ENCODE results near the gene NFATC2.

DNA sequence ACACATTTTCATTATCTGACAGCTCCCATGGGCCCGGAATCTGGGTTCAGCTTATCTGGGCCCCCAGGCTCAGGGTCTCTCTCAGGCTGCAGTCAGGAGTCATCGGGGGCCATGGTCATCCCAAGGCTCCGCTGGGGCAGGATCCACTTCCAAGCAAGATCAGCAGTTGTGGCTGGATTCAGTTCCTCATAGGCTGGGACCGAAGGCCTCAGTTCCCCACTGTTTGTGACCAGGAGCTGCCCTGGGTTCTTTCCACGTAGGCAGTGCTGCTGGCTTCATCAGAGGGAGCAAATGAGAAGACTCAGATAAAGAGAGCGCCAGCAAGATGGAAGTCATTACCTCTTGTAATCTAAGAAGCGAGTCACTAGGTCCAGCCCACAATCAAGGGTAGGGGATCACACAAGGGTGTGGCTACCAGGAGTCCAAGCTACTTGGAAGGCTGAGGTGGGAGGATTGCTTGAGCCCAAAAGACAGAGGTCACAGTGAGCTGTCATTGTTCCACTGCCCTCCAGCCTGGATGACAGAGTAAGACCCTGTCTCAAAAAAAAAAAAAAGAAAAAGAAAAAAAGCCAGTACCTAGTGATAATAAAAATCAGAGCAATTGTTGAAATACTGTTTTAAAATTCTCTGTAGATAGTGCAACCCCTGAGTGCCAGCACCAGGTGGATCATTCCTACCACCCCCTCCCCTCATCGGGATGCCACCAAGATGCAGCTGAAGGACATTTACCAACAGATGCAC is 162.7 kb downstream of the NFATC2 start:
- no peak for TF ChIP-seq POLR2AphosphoS5 (IDR thresholded peaks at IDR 0.05; ENCODE audit: low read depth)
- TF ChIP-seq, protein P1, sequence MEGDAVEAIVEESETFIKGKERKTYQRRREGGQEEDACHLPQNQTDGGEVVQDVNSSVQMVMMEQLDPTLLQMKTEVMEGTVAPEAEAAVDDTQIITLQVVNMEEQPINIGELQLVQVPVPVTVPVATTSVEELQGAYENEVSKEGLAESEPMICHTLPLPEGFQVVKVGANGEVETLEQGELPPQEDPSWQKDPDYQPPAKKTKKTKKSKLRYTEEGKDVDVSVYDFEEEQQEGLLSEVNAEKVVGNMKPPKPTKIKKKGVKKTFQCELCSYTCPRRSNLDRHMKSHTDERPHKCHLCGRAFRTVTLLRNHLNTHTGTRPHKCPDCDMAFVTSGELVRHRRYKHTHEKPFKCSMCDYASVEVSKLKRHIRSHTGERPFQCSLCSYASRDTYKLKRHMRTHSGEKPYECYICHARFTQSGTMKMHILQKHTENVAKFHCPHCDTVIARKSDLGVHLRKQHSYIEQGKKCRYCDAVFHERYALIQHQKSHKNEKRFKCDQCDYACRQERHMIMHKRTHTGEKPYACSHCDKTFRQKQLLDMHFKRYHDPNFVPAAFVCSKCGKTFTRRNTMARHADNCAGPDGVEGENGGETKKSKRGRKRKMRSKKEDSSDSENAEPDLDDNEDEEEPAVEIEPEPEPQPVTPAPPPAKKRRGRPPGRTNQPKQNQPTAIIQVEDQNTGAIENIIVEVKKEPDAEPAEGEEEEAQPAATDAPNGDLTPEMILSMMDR (IDR thresholded peaks at IDR 0.05; ENCODE audit: insufficient read depth, low read length): no peak
- TF ChIP-seq, protein P2, sequence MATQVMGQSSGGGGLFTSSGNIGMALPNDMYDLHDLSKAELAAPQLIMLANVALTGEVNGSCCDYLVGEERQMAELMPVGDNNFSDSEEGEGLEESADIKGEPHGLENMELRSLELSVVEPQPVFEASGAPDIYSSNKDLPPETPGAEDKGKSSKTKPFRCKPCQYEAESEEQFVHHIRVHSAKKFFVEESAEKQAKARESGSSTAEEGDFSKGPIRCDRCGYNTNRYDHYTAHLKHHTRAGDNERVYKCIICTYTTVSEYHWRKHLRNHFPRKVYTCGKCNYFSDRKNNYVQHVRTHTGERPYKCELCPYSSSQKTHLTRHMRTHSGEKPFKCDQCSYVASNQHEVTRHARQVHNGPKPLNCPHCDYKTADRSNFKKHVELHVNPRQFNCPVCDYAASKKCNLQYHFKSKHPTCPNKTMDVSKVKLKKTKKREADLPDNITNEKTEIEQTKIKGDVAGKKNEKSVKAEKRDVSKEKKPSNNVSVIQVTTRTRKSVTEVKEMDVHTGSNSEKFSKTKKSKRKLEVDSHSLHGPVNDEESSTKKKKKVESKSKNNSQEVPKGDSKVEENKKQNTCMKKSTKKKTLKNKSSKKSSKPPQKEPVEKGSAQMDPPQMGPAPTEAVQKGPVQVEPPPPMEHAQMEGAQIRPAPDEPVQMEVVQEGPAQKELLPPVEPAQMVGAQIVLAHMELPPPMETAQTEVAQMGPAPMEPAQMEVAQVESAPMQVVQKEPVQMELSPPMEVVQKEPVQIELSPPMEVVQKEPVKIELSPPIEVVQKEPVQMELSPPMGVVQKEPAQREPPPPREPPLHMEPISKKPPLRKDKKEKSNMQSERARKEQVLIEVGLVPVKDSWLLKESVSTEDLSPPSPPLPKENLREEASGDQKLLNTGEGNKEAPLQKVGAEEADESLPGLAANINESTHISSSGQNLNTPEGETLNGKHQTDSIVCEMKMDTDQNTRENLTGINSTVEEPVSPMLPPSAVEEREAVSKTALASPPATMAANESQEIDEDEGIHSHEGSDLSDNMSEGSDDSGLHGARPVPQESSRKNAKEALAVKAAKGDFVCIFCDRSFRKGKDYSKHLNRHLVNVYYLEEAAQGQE (IDR thresholded peaks at IDR 0.05; ENCODE audit: insufficient replicate concordance, low read depth): no peak
- no peak for TF ChIP-seq GABPA (IDR thresholded peaks at IDR 0.05; ENCODE audit: low read depth)

All from HL-60 (cell line).